Measurements from ENCODE around the gene SPACA1.

GRCh38 chr6:88062376-88062775, 14.7 kb downstream of the SPACA1 start:
- TF ChIP-seq CTCF (IDR thresholded peaks at IDR 0.05) (no peak), POLR2A (IDR thresholded peaks at IDR 0.05) (no peak)

Measured in body of pancreas (tissue), 4 donors.